Keratinocyte (primary cell): ENCODE data around the gene NCKAP5. TPM values are rescaled to one million over a fixed set of nuclear protein-coding genes. Genes with fewer than 3 reads are reported as not detected.

Source experiments
- DNase-seq: peaks from one replicate; pipeline ENCODE4 v3.0.0-alpha.2; 2011; ENCODE audit warnings: low read depth, missing footprints, low spot score
- FAIRE-seq: peaks from 2 replicates; lab custom pipeline; 2011; peaks lifted over from hg19 to GRCh38; lab: Jason Lieb, UNC
- H2AFZ ChIP-seq: 2 replicates; pipeline ENCODE4 v1.6.0; 2012; ENCODE audit warnings: low read length, control low read depth, inconsistent platforms; ENCODE audit not compliant: control insufficient read depth
- H3K27ac ChIP-seq: 2 replicates; pipeline ENCODE4 v1.5.1; 2011; ENCODE audit warnings: low read length; ENCODE audit not compliant: control insufficient read depth, insufficient read depth
- H3K27me3 ChIP-seq: 3 replicates; pipeline ENCODE4 v1.6.0; 2011; ENCODE audit warnings: low read length; ENCODE audit not compliant: control insufficient read depth, insufficient read depth; ENCODE audit errors: extremely low read depth
- H3K36me3 ChIP-seq, 2 experiments: 2 replicates in 1 of 2; 3 replicates in 1 of 2; pipeline ENCODE4 v1.5.1; 2011; ENCODE audit warnings: low read length in 2 of 2, mild to moderate bottlenecking in 1 of 2; ENCODE audit not compliant: control insufficient read depth in 2 of 2, insufficient read depth in 2 of 2; ENCODE audit errors: extremely low read depth in 1 of 2
- H3K4me1 ChIP-seq: 3 replicates; pipeline ENCODE4 v1.5.1; 2011; ENCODE audit warnings: low read length; ENCODE audit not compliant: control insufficient read depth, insufficient read depth; ENCODE audit errors: extremely low read depth
- H3K4me2 ChIP-seq: 3 replicates; pipeline ENCODE4 v1.6.0; 2011; ENCODE audit warnings: low read depth, low read length; ENCODE audit not compliant: control insufficient read depth, insufficient read depth; ENCODE audit errors: extremely low read depth
- H3K4me3 ChIP-seq, 3 experiments: fragments of 200-600 bp in 1 of 3; sonication (generic) in 1 of 3; 2 replicates in 2 of 3; 3 replicates in 1 of 3; pipeline ENCODE4 v1.5.1; 2011 to 2016; ENCODE audit warnings: low read length in 3 of 3, mild to moderate bottlenecking in 3 of 3, control low read depth in 2 of 3, inconsistent platforms in 1 of 3, low read depth in 1 of 3, mixed read lengths in 1 of 3, mixed run types in 1 of 3, moderate library complexity in 1 of 3; ENCODE audit not compliant: control insufficient read depth in 2 of 3, insufficient read depth in 2 of 3; ENCODE audit errors: extremely low read depth in 1 of 3
- H3K79me2 ChIP-seq: 2 replicates; pipeline ENCODE4 v1.6.0; 2012; ENCODE audit warnings: low read length; ENCODE audit not compliant: control insufficient read depth, insufficient read depth
- H3K9ac ChIP-seq: 3 replicates; pipeline ENCODE4 v1.6.0; 2011; ENCODE audit warnings: low read length; ENCODE audit not compliant: control insufficient read depth, insufficient read depth; ENCODE audit errors: extremely low read depth
- H3K9me1 ChIP-seq: 3 replicates; pipeline ENCODE4 v1.6.0; 2011; ENCODE audit warnings: low read length; ENCODE audit not compliant: control insufficient read depth, insufficient read depth; ENCODE audit errors: extremely low read depth
- H3K9me3 ChIP-seq: 2 replicates; pipeline ENCODE4 v1.5.1; 2012; ENCODE audit warnings: low read depth, low read length; ENCODE audit not compliant: control insufficient read depth
- H4K20me1 ChIP-seq: 3 replicates; pipeline ENCODE4 v1.6.0; 2011; ENCODE audit warnings: low read length; ENCODE audit not compliant: control insufficient read depth, insufficient read depth; ENCODE audit errors: extremely low read depth
- CTCF ChIP-seq, 3 experiments: IDR thresholded peaks in 1 of 3; conservative IDR thresholded peaks in 1 of 3; optimal IDR thresholded peaks in 1 of 3; 2 replicates in 2 of 3; 3 replicates in 1 of 3; pipeline versions ENCODE3 to v1.5.1; 2011; ENCODE audit warnings: low read length in 3 of 3, mild to moderate bottlenecking in 3 of 3, moderate library complexity in 2 of 3, control low read depth in 1 of 3, inconsistent platforms in 1 of 3; ENCODE audit not compliant: insufficient read depth in 2 of 3; ENCODE audit errors: extremely low read depth in 1 of 3
- EZH2 ChIP-seq: IDR thresholded peaks from one replicate; pipeline ENCODE4 v1.6.1; 2012; ENCODE audit warnings: inconsistent platforms, mild to moderate bottlenecking, low read length, moderate library complexity
- dilution Hi-C: fragments of 300-500 bp; cut with MboI; formaldehyde crosslinking; loops from one replicate; pipeline ENCODE4 v1.7.0; 2020; ENCODE audit warnings: low sequenced_read_pairs; ENCODE audit not compliant: extremely low pct_ligation_motif_present
- polyA plus RNA-seq, 5 experiments: library from polyadenylated mRNA; depleted of rRNA in 3 of 5; stranded (reverse) in 3 of 5; stranded (forward) in 1 of 5; unstranded in 1 of 5; fragments of >200 nt; gene quantifications; 1 replicate in 1 of 5; 2 replicates in 3 of 5; 3 replicates in 1 of 5; pipeline versions ENCODE4 v1.2.1 to v1.2.3, GENCODE V29; 2011 to 2012; ENCODE audit warnings: missing spikeins in 2 of 5, low read depth in 1 of 5, low replicate concordance in 1 of 5

Gene NCKAP5
- polyA plus RNA-seq, 1 donor (not counting 4 experiments of a cell fraction or from before 2014, with no cell fraction given): 3.6 TPM

GRCh38 chr2:133411101-133411500, 157.2 kb downstream of the NCKAP5 start:
- Histone ChIP-seq H3K79me2 (no peaks in the 10 kb centered on the region), H4K20me1 (no peaks in the 10 kb centered on the region), H3K9ac (no peak overlapping the region), H3K9me3 (no peaks in the 10 kb centered on the region), H3K4me3 (no peak overlapping the region), H3K27ac (no peak overlapping the region), H3K36me3 (no peaks in the 10 kb centered on the region), H3K4me1 (no peaks in the 10 kb centered on the region), H3K9me1 (no peaks in the 10 kb centered on the region), H3K4me2 (no peak overlapping the region), H2AFZ (no peak overlapping the region), H3K27me3 (no peaks in the 10 kb centered on the region)
- no peak for TF ChIP-seq EZH2
- TF ChIP-seq CTCF (optimal IDR thresholded peaks at IDR 0.05 in 1 of 3, IDR thresholded peaks at IDR 0.05 in 1 of 3, conservative IDR thresholded peaks at IDR 0.05 in 1 of 3; ENCODE audit: extremely low read depth in 1 of 3, insufficient read depth in 2 of 3, low read length in 3 of 3): no peak
- FAIRE-seq: no peak
- dilution Hi-C loops: no loop called here
- no peak for DNase-seq

GRCh38 chr2:133409581-133410285, 158.5 kb downstream of the NCKAP5 start:
- H3K36me3 ChIP-seq: no peaks in the 10 kb centered on the region
- H4K20me1 ChIP-seq: no peaks in the 10 kb centered on the region
- no peak overlapping the region for H3K27ac ChIP-seq
- no peak overlapping the region for H2AFZ ChIP-seq
- H3K4me1 ChIP-seq: no peaks in the 10 kb centered on the region
- H3K4me2 ChIP-seq: no peak overlapping the region
- TF ChIP-seq EZH2: no peak
- TF ChIP-seq CTCF (optimal IDR thresholded peaks at IDR 0.05 in 1 of 3, IDR thresholded peaks at IDR 0.05 in 1 of 3, conservative IDR thresholded peaks at IDR 0.05 in 1 of 3; ENCODE audit: extremely low read depth in 1 of 3, insufficient read depth in 2 of 3, low read length in 3 of 3): no peak
- no peak overlapping the region for H3K9ac ChIP-seq
- DNase-seq (no peak), FAIRE-seq (no peak)
- no peaks in the 10 kb centered on the region for H3K9me1 ChIP-seq
- H3K4me3 ChIP-seq: no peak overlapping the region
- H3K9me3 ChIP-seq: no peaks in the 10 kb centered on the region
- dilution Hi-C loops: no loop called here
- H3K79me2 ChIP-seq: no peaks in the 10 kb centered on the region
- no peaks in the 10 kb centered on the region for H3K27me3 ChIP-seq
